ENCODE measurements around the gene SRC.

- TF ChIP-seq POLR2A (IDR thresholded peaks at IDR 0.05) = no peak
- TF ChIP-seq CTCF (IDR thresholded peaks at IDR 0.05) = no peak
Observed at GRCh38 chr20:37449276-37449675, 103.3 kb downstream of the SRC start.

Measured in thyroid gland (tissue), 4 donors.